ENCODE measurements around the gene DNASE1L3. TPM values are rescaled to one million over a fixed set of nuclear protein-coding genes. Genes with fewer than 3 reads are reported as not detected.
A peak's percentile ranks its signal among the peaks of the same experiment; 100 is the strongest.
"Not testable (repeated sequence)": the region's sequence is repeated elsewhere in the genome, so short reads cannot be mapped to it uniquely, and the experiment has no call there.

The DNASE1L3 gene
- total RNA-seq, 1 donor from 2014 or later, result 0.96 TPM

DNA sequence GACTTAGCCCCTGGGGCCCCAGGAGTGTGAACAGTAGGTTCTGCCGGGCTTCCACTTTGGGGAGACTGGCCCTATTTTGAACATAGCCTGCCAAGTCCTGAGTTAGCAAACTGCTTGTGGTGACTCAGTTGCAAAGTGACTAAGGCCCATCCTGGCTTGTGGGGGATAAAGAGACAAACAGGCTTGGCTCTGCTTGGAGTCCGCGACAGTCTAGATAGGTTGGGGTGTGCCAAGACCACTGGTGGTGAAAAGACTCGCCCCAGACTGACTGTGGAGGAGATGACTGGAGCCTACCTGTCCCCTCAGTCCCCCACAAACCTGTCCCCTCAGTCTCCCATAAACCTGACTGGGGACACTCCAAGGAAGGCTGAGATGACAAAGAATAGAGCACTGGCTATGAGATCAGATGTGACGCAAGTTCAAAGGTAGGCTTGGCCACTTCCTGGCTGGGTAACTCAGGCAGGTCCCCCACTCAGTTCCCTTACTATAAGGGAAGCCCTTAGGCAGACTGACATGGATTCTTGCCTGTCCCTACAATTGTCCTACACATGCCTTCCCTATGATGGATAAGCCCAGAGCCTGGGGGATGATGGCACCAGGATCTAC lies 4.3 kb downstream of the DNASE1L3 start:
- no peak for DNase-seq
- Mint-ChIP-seq H3K9me3 (ENCODE audit: unreplicated experiment) (peaks cover 15% of the 10 kb centered on the region), H3K27ac (ENCODE audit: unreplicated experiment) (no peak overlapping the region), H3K27me3 (ENCODE audit: unreplicated experiment) (peaks cover 15% of the 10 kb centered on the region), H3K4me3 (ENCODE audit: unreplicated experiment) (no peak overlapping the region), H3K36me3 (ENCODE audit: unreplicated experiment) (no peaks in the 10 kb centered on the region), H3K4me1 (ENCODE audit: low read depth, unreplicated experiment) (peaks cover 18% of the 10 kb centered on the region)
- TF ChIP-seq, protein P1, sequence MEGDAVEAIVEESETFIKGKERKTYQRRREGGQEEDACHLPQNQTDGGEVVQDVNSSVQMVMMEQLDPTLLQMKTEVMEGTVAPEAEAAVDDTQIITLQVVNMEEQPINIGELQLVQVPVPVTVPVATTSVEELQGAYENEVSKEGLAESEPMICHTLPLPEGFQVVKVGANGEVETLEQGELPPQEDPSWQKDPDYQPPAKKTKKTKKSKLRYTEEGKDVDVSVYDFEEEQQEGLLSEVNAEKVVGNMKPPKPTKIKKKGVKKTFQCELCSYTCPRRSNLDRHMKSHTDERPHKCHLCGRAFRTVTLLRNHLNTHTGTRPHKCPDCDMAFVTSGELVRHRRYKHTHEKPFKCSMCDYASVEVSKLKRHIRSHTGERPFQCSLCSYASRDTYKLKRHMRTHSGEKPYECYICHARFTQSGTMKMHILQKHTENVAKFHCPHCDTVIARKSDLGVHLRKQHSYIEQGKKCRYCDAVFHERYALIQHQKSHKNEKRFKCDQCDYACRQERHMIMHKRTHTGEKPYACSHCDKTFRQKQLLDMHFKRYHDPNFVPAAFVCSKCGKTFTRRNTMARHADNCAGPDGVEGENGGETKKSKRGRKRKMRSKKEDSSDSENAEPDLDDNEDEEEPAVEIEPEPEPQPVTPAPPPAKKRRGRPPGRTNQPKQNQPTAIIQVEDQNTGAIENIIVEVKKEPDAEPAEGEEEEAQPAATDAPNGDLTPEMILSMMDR (IDR thresholded peaks at IDR 0.05; ENCODE audit: partially characterized antibody, unreplicated experiment), result no peak

DNA sequence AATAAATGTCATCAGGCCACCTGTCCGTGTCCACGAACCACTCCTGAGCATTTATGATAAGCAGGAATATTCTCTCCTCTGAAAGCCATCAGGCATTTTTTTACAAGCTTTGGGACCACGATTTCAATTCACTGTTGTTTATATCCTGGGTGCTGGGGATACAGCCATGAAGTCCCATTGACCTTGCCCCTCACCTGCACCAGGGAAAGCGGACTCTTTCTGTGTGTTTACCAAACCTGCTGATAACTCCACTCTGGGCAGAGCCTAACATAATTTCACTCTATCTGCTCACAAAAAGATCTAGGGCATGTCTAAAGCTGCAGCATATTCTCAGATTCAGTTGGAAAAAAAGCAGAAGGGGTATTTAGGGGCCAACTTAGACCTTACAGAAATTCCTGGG lies 4.8 kb downstream of the DNASE1L3 start:
- peaks cover 21% of the 10 kb centered on the region for H3K4me1 Mint-ChIP-seq (ENCODE audit: low read depth, unreplicated experiment)
- H3K9me3 Mint-ChIP-seq (ENCODE audit: unreplicated experiment), result peaks cover 19% of the 10 kb centered on the region
- no peak for DNase-seq
- TF ChIP-seq, protein P1 (IDR thresholded peaks at IDR 0.05; ENCODE audit: partially characterized antibody, unreplicated experiment), result no peak
- H3K4me3 Mint-ChIP-seq (ENCODE audit: unreplicated experiment), result no peak overlapping the region
- no peaks in the 10 kb centered on the region for H3K36me3 Mint-ChIP-seq (ENCODE audit: unreplicated experiment)
- H3K27me3 Mint-ChIP-seq (ENCODE audit: unreplicated experiment), result peaks cover 19% of the 10 kb centered on the region
- no peak overlapping the region for H3K27ac Mint-ChIP-seq (ENCODE audit: unreplicated experiment)

DNA sequence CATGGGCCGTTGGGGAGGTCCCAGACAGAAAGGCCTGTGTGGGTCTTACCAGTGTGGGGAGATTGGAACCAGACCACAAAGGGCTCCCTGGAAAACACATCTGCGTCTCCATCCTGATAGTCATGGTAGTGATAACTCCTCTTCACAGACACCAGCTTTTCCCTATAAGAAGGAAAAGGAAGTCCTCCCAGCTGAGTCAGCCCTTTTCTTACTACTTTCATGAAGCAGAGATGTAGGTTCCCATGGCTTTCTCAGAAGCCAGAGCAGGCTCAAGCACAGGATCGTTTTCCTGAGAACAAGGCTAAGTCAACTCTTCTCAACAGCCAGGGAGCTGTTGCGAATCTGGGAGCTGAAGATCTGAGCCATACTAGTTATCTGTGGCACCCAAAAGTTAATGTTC lies 6.1 kb downstream of the DNASE1L3 start:
- H3K27ac Mint-ChIP-seq (ENCODE audit: unreplicated experiment), result no peak overlapping the region
- peaks cover 22% of the 10 kb centered on the region for H3K27me3 Mint-ChIP-seq (ENCODE audit: unreplicated experiment)
- peaks cover 29% of the 10 kb centered on the region for H3K4me1 Mint-ChIP-seq (ENCODE audit: low read depth, unreplicated experiment)
- DNase-seq, result no peak
- TF ChIP-seq, protein P1 (IDR thresholded peaks at IDR 0.05; ENCODE audit: partially characterized antibody, unreplicated experiment), result no peak
- H3K36me3 Mint-ChIP-seq (ENCODE audit: unreplicated experiment), result no peaks in the 10 kb centered on the region
- H3K9me3 Mint-ChIP-seq (ENCODE audit: unreplicated experiment), result peaks cover 23% of the 10 kb centered on the region
- no peak overlapping the region for H3K4me3 Mint-ChIP-seq (ENCODE audit: unreplicated experiment)

DNA sequence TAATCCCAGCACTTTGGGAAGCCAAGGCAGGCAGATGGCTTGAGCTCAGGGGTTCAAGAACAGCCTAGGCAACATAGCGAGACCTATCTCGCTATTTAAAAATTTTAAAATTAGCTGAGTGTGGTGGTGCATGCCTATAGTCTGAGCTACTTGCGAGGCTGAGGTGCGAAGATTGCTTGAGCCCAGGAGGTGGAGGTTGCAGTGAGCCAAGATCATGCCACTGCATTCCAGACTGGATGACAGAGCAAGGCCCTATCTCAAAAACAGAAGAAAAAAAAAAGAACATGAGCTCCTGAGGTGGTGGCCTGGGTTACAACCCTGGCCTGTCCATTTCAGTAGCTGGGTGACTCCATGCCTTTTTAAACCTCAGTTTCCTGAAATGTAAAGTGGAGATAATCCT lies 7.2 kb downstream of the DNASE1L3 start:
- peak overlapping the region; percentile 79 for H3K4me3 Mint-ChIP-seq (ENCODE audit: unreplicated experiment)
- no peaks in the 10 kb centered on the region for H3K36me3 Mint-ChIP-seq (ENCODE audit: unreplicated experiment)
- TF ChIP-seq, protein P1 (IDR thresholded peaks at IDR 0.05; ENCODE audit: partially characterized antibody, unreplicated experiment), result no peak
- H3K27me3 Mint-ChIP-seq (ENCODE audit: unreplicated experiment), result peaks cover 22% of the 10 kb centered on the region
- peak overlapping the region; percentile 95 for H3K27ac Mint-ChIP-seq (ENCODE audit: unreplicated experiment)
- DNase-seq, result no peak
- peaks cover 32% of the 10 kb centered on the region for H3K4me1 Mint-ChIP-seq (ENCODE audit: low read depth, unreplicated experiment)
- peaks cover 23% of the 10 kb centered on the region for H3K9me3 Mint-ChIP-seq (ENCODE audit: unreplicated experiment)

DNA sequence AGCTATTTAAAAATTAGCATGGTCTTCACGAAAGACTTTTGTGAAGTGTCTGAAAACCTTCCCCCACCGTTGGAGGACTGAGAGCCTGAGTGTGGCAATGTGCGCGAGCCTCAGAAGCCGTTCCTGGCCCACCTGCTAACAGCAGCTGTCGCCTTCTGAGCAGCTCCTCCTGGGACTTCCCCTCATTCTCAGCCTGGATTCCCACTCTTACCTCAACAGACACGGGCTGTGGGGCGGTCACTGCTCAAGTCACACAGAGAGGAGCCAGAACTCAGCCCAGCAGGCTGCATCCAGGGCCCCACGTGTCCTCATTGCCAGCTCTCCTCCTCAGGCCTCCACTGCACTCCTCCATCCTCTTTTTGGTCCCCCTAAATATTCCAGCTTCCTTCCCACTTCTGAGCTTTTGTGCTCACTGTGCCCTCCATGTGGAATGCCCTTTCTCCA lies 7.8 kb downstream of the DNASE1L3 start:
- no peaks in the 10 kb centered on the region for H3K36me3 Mint-ChIP-seq (ENCODE audit: unreplicated experiment)
- peak; percentile 79 for DNase-seq
- H3K27me3 Mint-ChIP-seq (ENCODE audit: unreplicated experiment), result peaks cover 22% of the 10 kb centered on the region
- peaks cover 21% of the 10 kb centered on the region for H3K9me3 Mint-ChIP-seq (ENCODE audit: unreplicated experiment)
- H3K27ac Mint-ChIP-seq (ENCODE audit: unreplicated experiment), result peak overlapping the region; percentile 95
- TF ChIP-seq, protein P1 (IDR thresholded peaks at IDR 0.05; ENCODE audit: partially characterized antibody, unreplicated experiment), result no peak
- H3K4me1 Mint-ChIP-seq (ENCODE audit: low read depth, unreplicated experiment), result peaks cover 34% of the 10 kb centered on the region
- peak overlapping the region; percentile 79 for H3K4me3 Mint-ChIP-seq (ENCODE audit: unreplicated experiment)

DNA sequence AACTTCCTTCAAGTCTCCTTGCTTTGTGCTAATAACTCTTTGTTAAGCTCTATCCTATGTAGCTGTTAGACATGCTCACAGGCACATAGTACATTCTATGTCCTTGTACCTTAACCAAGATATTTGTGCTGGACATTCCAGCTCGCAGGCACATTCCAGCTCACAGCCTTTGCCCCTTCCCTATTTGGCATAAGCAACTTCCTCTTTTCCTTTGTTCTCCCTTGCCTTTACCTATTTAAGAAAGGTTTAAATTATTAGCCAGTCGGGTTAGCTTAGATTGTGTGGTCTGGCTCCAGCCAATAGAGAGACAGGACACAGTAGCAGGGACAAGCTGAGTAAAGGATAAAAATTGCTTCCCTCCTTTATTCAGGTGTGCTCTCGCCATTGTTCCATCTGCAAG lies 9.3 kb downstream of the DNASE1L3 start:
- Mint-ChIP-seq H3K9me3 (ENCODE audit: unreplicated experiment) (peaks cover 22% of the 10 kb centered on the region), H3K27ac (ENCODE audit: unreplicated experiment) (peak overlapping the region; percentile 84)
- not testable (repeated sequence) for H3K36me3 Mint-ChIP-seq (ENCODE audit: unreplicated experiment)

More for the DNA sequence above, 9.3 kb downstream of the DNASE1L3 start:
- peak overlapping the region; percentile 56 for H3K4me3 Mint-ChIP-seq (ENCODE audit: unreplicated experiment)
- H3K4me1 Mint-ChIP-seq (ENCODE audit: low read depth, unreplicated experiment), result peaks cover 40% of the 10 kb centered on the region
- peaks cover 23% of the 10 kb centered on the region for H3K27me3 Mint-ChIP-seq (ENCODE audit: unreplicated experiment)
- DNase-seq, result not testable (repeated sequence)
